Tibial nerve (tissue), 4 donors: ENCODE results near the gene VWA2. TPM values are rescaled to one million over a fixed set of nuclear protein-coding genes. Genes with fewer than 3 reads are reported as not detected.

Source experiments
- DNase-seq, 2 donors: peaks; one replicate each; pipeline ENCODE4 v3.0.0-alpha.2; 2019; ENCODE audit warnings: low spot score in 2 of 2
- H3K27ac ChIP-seq, 4 donors: fragments of 200-600 bp; sonication (generic) in 3 of 4; one replicate each; pipeline ENCODE4 v1.5.1; 2017 to 2019; ENCODE audit warnings: mild to moderate bottlenecking in 1 of 4
- H3K27me3 ChIP-seq, 2 donors: fragments of 200-600 bp; sonication (generic) in 1 of 2; one replicate each; pipeline versions ENCODE4 v1.5.1 to v1.6.0; 2017 to 2019
- H3K36me3 ChIP-seq, 3 donors: fragments of 200-600 bp; sonication (generic); one replicate each; pipeline ENCODE4 v1.5.1; 2018 to 2019
- H3K4me1 ChIP-seq, 4 donors: fragments of 200-600 bp; sonication (generic) in 3 of 4; one replicate each; pipeline ENCODE4 v1.5.1; 2017 to 2019
- H3K4me3 ChIP-seq, 4 donors: fragments of 200-600 bp; sonication (generic) in 3 of 4; one replicate each; pipeline ENCODE4 v1.5.1; 2017 to 2019; ENCODE audit warnings: mild to moderate bottlenecking in 1 of 4, moderate library complexity in 1 of 4
- H3K9me3 ChIP-seq, 4 donors: fragments of 200-600 bp; sonication (generic) in 3 of 4; one replicate each; pipeline ENCODE4 v1.5.1; 2017 to 2019
- EP300 ChIP-seq, 2 donors: sonication (generic); formaldehyde crosslinking; IDR thresholded peaks; one replicate each; pipeline ENCODE4 v1.6.1; 2017; ENCODE audit warnings: antibody characterized with exemption in 2 of 2, mild to moderate bottlenecking in 1 of 2
- POLR2A ChIP-seq, 2 donors: fragments of 450-650 bp; IDR thresholded peaks; one replicate each; pipeline ENCODE4 v1.6.1; 2017; ENCODE audit warnings: antibody characterized with exemption in 2 of 2, mild to moderate bottlenecking in 2 of 2, moderate library complexity in 2 of 2
- WGBS, 2 donors: methylation state at CpG; one replicate each; pipeline ENCODE4 v1.1.5; 2018; 5-methylcytosine and 5-hydroxymethylcytosine counted together
- total RNA-seq, 4 donors: library from RNA; depleted of rRNA; stranded (reverse); fragments of >200 nt; gene quantifications; one replicate each; pipeline ENCODE4 v1.1.0, GENCODE V29; 2016
- TF ChIP-seq, protein P1 (sequence below), 5 experiments: fragments of 200-600 bp in 3 of 5; fragments of 450-650 bp in 2 of 5; sonication (generic) in 3 of 5; IDR thresholded peaks; one replicate each; pipeline ENCODE4 v1.5.1; 2016 to 2019; ENCODE audit warnings: antibody characterized with exemption in 5 of 5, mild to moderate bottlenecking in 3 of 5, moderate library complexity in 2 of 5

Gene VWA2
- total RNA-seq, 4 donors from 2014 or later: 0.22 to 1.6 (median 1.0) TPM

DNA sequence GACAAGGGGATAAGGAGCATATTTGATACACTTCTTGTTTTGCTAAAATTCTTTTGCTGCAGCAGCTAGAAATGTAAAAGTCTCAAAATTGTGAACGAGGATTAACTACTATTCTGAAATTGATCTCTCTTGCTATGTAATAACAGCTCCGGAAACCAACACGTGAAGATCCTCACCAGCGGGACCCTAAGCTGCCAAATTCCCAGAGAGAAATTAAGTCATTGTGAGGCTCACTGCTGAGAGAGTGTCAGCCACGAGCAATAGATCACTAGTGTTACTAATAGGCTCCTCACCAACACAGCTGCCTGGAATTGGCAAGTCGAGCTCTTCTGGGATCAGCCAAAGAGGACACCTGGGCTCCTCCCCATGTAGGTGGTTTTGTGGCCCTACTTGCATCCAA lies 5.6 kb upstream of the VWA2 start:
- Histone ChIP-seq H3K36me3 (no peaks in the 10 kb centered on the region), H3K27me3 (peaks cover 0 to 40% of the 10 kb centered on the region in 2 donors), H3K9me3 (no peaks in the 10 kb centered on the region), H3K27ac (no peak overlapping the region), H3K4me1 (peaks cover 0 to under 1% (median 0%) of the 10 kb centered on the region in 4 donors), H3K4me3 (no peak overlapping the region)
- WGBS, 2 donors: 38 to 40% methylated on average over 6 of the region's 6 CpGs
- no peak for DNase-seq
- TF ChIP-seq POLR2A (IDR thresholded peaks at IDR 0.05) (no peak), EP300 (IDR thresholded peaks at IDR 0.05) (no peak)
- TF ChIP-seq, protein P1, sequence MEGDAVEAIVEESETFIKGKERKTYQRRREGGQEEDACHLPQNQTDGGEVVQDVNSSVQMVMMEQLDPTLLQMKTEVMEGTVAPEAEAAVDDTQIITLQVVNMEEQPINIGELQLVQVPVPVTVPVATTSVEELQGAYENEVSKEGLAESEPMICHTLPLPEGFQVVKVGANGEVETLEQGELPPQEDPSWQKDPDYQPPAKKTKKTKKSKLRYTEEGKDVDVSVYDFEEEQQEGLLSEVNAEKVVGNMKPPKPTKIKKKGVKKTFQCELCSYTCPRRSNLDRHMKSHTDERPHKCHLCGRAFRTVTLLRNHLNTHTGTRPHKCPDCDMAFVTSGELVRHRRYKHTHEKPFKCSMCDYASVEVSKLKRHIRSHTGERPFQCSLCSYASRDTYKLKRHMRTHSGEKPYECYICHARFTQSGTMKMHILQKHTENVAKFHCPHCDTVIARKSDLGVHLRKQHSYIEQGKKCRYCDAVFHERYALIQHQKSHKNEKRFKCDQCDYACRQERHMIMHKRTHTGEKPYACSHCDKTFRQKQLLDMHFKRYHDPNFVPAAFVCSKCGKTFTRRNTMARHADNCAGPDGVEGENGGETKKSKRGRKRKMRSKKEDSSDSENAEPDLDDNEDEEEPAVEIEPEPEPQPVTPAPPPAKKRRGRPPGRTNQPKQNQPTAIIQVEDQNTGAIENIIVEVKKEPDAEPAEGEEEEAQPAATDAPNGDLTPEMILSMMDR (IDR thresholded peaks at IDR 0.05): no peak

DNA sequence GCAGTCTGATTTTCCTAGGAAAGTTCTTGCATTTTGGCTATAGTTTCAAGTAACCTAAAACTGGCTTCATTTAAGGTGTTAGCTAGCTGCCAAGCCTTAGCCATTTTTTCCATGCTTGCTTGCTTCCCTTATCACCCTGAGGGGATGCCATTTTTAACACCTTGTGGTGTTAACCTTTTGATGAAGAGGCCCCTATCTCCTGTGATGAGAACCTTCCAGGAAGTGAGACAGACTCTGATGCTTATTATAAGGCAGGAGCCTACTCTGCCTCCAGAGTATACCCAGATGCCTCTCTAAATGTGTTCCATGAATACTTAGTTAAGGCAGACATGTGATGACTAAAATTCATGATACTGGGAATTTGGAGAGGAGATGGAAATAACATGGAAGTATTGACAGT lies 4.9 kb upstream of the VWA2 start:
- no peaks in the 10 kb centered on the region for H3K36me3 ChIP-seq
- DNase-seq: no peak
- H3K9me3 ChIP-seq: no peaks in the 10 kb centered on the region
- peaks cover 0 to 7% (median 3%) of the 10 kb centered on the region in 4 donors for H3K4me1 ChIP-seq
- H3K27ac ChIP-seq: no peak overlapping the region
- TF ChIP-seq EP300 (IDR thresholded peaks at IDR 0.05) (no peak), POLR2A (IDR thresholded peaks at IDR 0.05) (no peak)
- TF ChIP-seq, protein P1 (IDR thresholded peaks at IDR 0.05): no peak
- H3K4me3 ChIP-seq: no peak overlapping the region
- H3K27me3 ChIP-seq: peaks cover 0 to 46% of the 10 kb centered on the region in 2 donors

DNA sequence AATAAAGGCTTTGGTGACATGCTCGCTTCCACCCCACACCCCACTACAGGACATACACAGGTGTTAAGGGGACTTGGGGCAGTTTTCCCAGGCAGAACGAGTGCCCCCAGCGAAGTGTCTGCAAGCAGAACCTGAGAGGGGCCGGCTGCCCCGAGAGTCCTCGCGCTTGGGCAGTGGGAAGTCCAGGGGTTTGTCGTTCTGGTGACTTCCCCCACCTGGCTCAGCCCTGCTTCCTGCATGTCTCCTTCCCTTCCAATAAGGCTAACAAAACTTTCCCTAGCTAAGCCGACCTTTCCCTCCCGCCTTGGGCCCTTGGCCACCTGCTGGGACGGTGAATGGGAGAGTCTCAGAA lies 916 bp downstream of the VWA2 start:
- no peak for DNase-seq
- TF ChIP-seq EP300 (IDR thresholded peaks at IDR 0.05): no peak
- TF ChIP-seq POLR2A (IDR thresholded peaks at IDR 0.05): no peak
- TF ChIP-seq, protein P1 (IDR thresholded peaks at IDR 0.05): no peak
- Histone ChIP-seq H3K27ac (no peak overlapping the region), H3K4me3 (peak overlapping the region in 1 of 4 donors; percentile 40), H3K36me3 (no peaks in the 10 kb centered on the region), H3K27me3 (peaks cover 0 to 93% of the 10 kb centered on the region in 2 donors), H3K4me1 (peaks cover 0 to 13% (median 8%) of the 10 kb centered on the region in 4 donors), H3K9me3 (no peaks in the 10 kb centered on the region)
- WGBS, 2 donors: 50 to 52% methylated on average over 10 to 11 of the region's 11 CpGs

DNA sequence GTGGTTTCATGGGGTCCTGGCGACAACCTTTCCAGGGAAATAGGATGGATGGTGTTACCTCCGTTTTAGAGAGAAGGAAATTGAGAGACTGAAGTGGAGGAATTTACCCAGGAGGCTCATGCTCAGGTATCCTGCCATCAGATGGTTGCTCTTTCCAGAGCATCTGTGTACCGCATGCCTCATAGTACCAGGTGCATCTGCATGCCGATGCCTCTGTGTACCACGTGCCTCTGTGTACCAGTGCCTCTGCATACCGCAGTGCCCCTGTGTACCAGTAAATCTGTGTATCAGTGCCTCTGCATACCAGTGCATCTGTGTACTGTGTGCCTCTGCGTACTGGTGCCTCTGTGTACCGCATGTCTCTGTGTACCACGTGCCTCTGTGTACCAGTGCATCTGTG lies 3.2 kb downstream of the VWA2 start:
- TF ChIP-seq, protein P1 (IDR thresholded peaks at IDR 0.05): no peak
- TF ChIP-seq EP300 (IDR thresholded peaks at IDR 0.05): no peak
- Histone ChIP-seq H3K36me3 (no peaks in the 10 kb centered on the region), H3K27me3 (peaks cover 0 to 78% of the 10 kb centered on the region in 2 donors), H3K4me1 (peaks cover 0 to 13% (median 8%) of the 10 kb centered on the region in 4 donors), H3K4me3 (no peak overlapping the region), H3K9me3 (no peaks in the 10 kb centered on the region), H3K27ac (no peak overlapping the region)
- WGBS, 2 donors: 84 to 85% methylated on average over 9 of the region's 9 CpGs
- no peak for DNase-seq

DNA sequence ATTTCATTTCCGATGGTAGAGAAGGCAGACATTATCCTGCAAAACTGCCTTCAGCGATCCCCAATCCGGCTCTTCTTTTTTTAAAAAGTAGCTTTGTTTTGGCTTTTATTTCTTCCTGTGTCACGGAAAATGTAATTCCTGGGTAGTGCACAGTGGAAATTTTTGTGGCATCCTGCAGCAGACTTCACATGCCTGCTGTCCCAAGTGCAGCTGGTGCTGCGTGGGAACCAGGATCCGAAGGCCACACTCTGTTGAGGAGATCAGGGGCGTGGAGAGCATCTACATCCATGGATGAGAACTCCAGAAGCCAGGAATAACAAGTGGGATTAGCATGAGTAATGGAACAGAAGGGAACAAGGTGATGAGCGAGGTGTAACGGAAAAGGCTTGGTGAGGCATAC lies 4.6 kb downstream of the VWA2 start:
- DNase-seq: no peak
- Histone ChIP-seq H3K4me3 (no peak overlapping the region), H3K36me3 (no peaks in the 10 kb centered on the region), H3K4me1 (peaks cover 0 to 11% (median 8%) of the 10 kb centered on the region in 4 donors), H3K9me3 (no peaks in the 10 kb centered on the region), H3K27me3 (peaks cover 0 to 64% of the 10 kb centered on the region in 2 donors), H3K27ac (no peak overlapping the region)
- 59 to 76% methylated on average over 9 of the region's 9 CpGs for WGBS, 2 donors
- TF ChIP-seq EP300 (IDR thresholded peaks at IDR 0.05) (no peak), POLR2A (IDR thresholded peaks at IDR 0.05) (no peak)
- TF ChIP-seq, protein P1 (IDR thresholded peaks at IDR 0.05): no peak
